Neural cell (in vitro differentiated cells): ENCODE measurements around the gene BCAS2.

ENCODE experiments used
- CTCF ChIP-seq: fragments of 450-650 bp; IDR thresholded peaks from 2 replicates; pipeline ENCODE4 v1.5.1; 2014; ENCODE audit warnings: antibody characterized with exemption, mild to moderate bottlenecking, moderate library complexity; ENCODE audit not compliant: poor library complexity, severe bottlenecking
- EZH2 ChIP-seq: fragments of 200-600, 300-800 bp; shearing (Covaris generic), sonication (generic); IDR thresholded peaks from 2 replicates; pipeline ENCODE4 v1.6.1; 2014; ENCODE audit warnings: antibody characterized with exemption, low read length, borderline replicate concordance, mild to moderate bottlenecking; ENCODE audit not compliant: insufficient read depth, poor library complexity, severe bottlenecking
- MXI1 ChIP-seq: fragments of 450-650 bp; conservative IDR thresholded peaks from 2 replicates; pipeline ENCODE4 v1.6.1; 2014; ENCODE audit warnings: antibody characterized with exemption, mild to moderate bottlenecking; ENCODE audit not compliant: poor library complexity, severe bottlenecking
- POLR2AphosphoS5 ChIP-seq: IDR thresholded peaks from 2 replicates; pipeline ENCODE4 v1.6.1; 2012
- REST ChIP-seq: IDR thresholded peaks from 2 replicates; pipeline ENCODE4 v1.6.1; 2012; ENCODE audit warnings: borderline replicate concordance
- SMC3 ChIP-seq: fragments of 450-650 bp; conservative IDR thresholded peaks from 2 replicates; pipeline ENCODE4 v1.6.1; 2014; ENCODE audit warnings: antibody characterized with exemption, mild to moderate bottlenecking, moderate library complexity; ENCODE audit not compliant: poor library complexity
- TAF1 ChIP-seq: IDR thresholded peaks from 2 replicates; pipeline ENCODE4 v1.6.1; 2012; ENCODE audit warnings: low read depth

GRCh38 chr1:114597949-114598348, 16.5 kb upstream of the BCAS2 start:
- no peak for TF ChIP-seq CTCF
- TF ChIP-seq TAF1 = no peak
- TF ChIP-seq EZH2 = no peak
- TF ChIP-seq POLR2AphosphoS5 = no peak
- TF ChIP-seq REST = no peak
- TF ChIP-seq SMC3 = no peak
- no peak for TF ChIP-seq MXI1
